T-cell (primary cell): ENCODE results near the gene MAP2K5. TPM values are rescaled to one million over a fixed set of nuclear protein-coding genes. Genes with fewer than 3 reads are reported as not detected.

Source experiments
- ATAC-seq, 4 experiments: fragments of 200-7000 bp in 3 of 4; fragments of 150-1000 bp in 1 of 4; cut with Tn5 transposase; replicated peaks in 1 of 4; 1 replicate in 3 of 4; 2 replicates in 1 of 4; pipeline ENCODE4 v1.10.0; 2021; ENCODE audit warnings: moderate library complexity in 3 of 4, mild to moderate bottlenecking in 2 of 4, moderate number of reproducible peaks in 1 of 4
- CTCF ChIA-PET, 2 donors: fragments of 300-600 bp; sonication (Branson Sonifier 250); formaldehyde crosslinking; loops; one replicate each; lab custom pipeline; 2022; ENCODE audit warnings: antibody characterized with exemption in 2 of 2; lab: Charles Lee
- POLR2A ChIA-PET, 2 donors: fragments of 300-600 bp; sonication (Branson Sonifier 250); formaldehyde crosslinking; loops; one replicate each; lab custom pipeline; 2022; ENCODE audit warnings: antibody characterized with exemption in 2 of 2; lab: Charles Lee
- DNase-seq, 35 experiments: peaks; one replicate each; pipeline versions ENCODE4 v3.0.0 to v3.0.0-alpha.2; 2013 to 2023
- H3K27ac ChIP-seq: one replicate; pipeline ENCODE4 v1.5.1; 2013; ENCODE audit warnings: low read length
- H3K27me3 ChIP-seq, 2 experiments: replicated peaks in 1 of 2; 1 replicate in 1 of 2; 2 replicates in 1 of 2; pipeline versions ENCODE4 v1.6.1 to v1.7.0; 2013; ENCODE audit warnings: low read length in 1 of 2, mixed read lengths in 1 of 2; ENCODE audit not compliant: control insufficient read depth in 2 of 2, insufficient read depth in 2 of 2; ENCODE audit errors: extremely low read depth in 1 of 2
- H3K36me3 ChIP-seq, 2 donors: 1 replicate in 1 of 2; 2 replicates in 1 of 2; pipeline versions ENCODE4 v1.6.1 to v1.7.0; 2013; ENCODE audit warnings: low read length in 1 of 2; ENCODE audit not compliant: control insufficient read depth in 2 of 2, insufficient read depth in 1 of 2; ENCODE audit errors: extremely low read depth in 1 of 2
- H3K4me1 ChIP-seq, 2 experiments: 1 replicate in 1 of 2; 2 replicates in 1 of 2; pipeline versions ENCODE4 v1.6.1 to v1.7.0; 2013; ENCODE audit warnings: low read length in 2 of 2, mixed read lengths in 1 of 2; ENCODE audit not compliant: insufficient read depth in 2 of 2, control insufficient read depth in 1 of 2; ENCODE audit errors: extremely low read depth in 1 of 2
- H3K4me3 ChIP-seq, 2 donors: 1 replicate in 1 of 2; 2 replicates in 1 of 2; pipeline versions ENCODE4 v1.5.1 to v1.7.0; 2013; ENCODE audit warnings: mild to moderate bottlenecking in 2 of 2, low read length in 1 of 2, moderate library complexity in 1 of 2; ENCODE audit not compliant: control insufficient read depth in 1 of 2; ENCODE audit errors: extremely low read depth in 1 of 2
- H3K9me3 ChIP-seq: 2 replicates; pipeline ENCODE4 v1.7.0; 2013
- H3K27ac Mint-ChIP-seq, 2 donors: one replicate each; pipeline ENCODE4 v1.8.0; 2020 to 2021; ENCODE audit warnings: mild to moderate bottlenecking in 2 of 2, mixed read lengths in 2 of 2
- H3K27me3 Mint-ChIP-seq, 2 donors: one replicate each; pipeline ENCODE4 v1.8.0; 2021 to 2022; ENCODE audit warnings: mixed read lengths in 2 of 2
- H3K36me3 Mint-ChIP-seq: one replicate; pipeline ENCODE4 v1.8.0; 2021; ENCODE audit warnings: mixed read lengths
- H3K4me1 Mint-ChIP-seq, 3 donors: one replicate each; pipeline ENCODE4 v1.8.0; 2020 to 2022; ENCODE audit warnings: mixed read lengths in 3 of 3, mild to moderate bottlenecking in 1 of 3
- H3K4me3 Mint-ChIP-seq, 3 donors: one replicate each; pipeline ENCODE4 v1.8.0; 2020 to 2022; ENCODE audit warnings: mild to moderate bottlenecking in 3 of 3, mixed read lengths in 3 of 3, moderate library complexity in 3 of 3
- H3K9me3 Mint-ChIP-seq, 3 donors: one replicate each; pipeline ENCODE4 v1.8.0; 2020 to 2022; ENCODE audit warnings: mixed read lengths in 3 of 3
- WGBS: methylation state at CpG from one replicate; pipeline ENCODE4 v1.1.5; 2013; ENCODE audit warnings: missing lambda C conversion rate; ENCODE audit not compliant: insufficient coverage; 5-methylcytosine and 5-hydroxymethylcytosine counted together
- total RNA-seq, 35 experiments: library from RNA in 6 of 35; stranded (reverse) in 6 of 35; fragments of 120-200 nt in 1 of 35; gene quantifications; one replicate each; pipeline versions ENCODE4 v1.2.1 to v1.2.4 and lab custom pipeline; 2013 to 2026

MAP2K5 gene
- total RNA-seq, 5 donors from 2014 or later (not counting 1 experiment from before 2014, with no cell fraction given), result 24.5 to 35.5 (median 28.5) TPM

DNA sequence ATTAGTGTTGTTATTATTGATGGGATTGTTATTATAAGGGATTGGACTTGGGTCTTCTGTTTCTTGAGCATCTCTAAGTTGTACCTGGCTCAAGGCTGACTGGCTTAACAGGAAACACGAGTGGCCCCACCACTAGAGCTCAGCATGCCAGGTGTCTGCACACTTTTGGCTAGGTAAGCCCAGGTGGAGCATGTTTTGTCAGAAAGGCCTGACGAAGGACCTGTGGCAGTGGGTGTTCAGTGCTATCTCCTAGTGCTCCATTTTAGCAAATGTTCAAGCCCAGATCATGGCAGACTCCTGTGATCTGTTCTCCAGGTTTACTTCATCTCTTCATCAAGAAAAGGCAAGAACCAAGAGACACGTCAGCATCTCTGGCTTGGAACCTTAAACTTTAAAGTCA, 3.4 kb downstream of the MAP2K5 start:
- Histone ChIP-seq H3K36me3 (peaks cover 0 to 13% of the 10 kb centered on the region in 2 donors), H3K4me1 (peaks cover 13 to 22% of the 10 kb centered on the region in 2 experiments), H3K27ac (no peak overlapping the region), H3K9me3 (no peaks in the 10 kb centered on the region), H3K27me3 (no peaks in the 10 kb centered on the region), H3K4me3 (no peak overlapping the region)
- ATAC-seq (no peak), DNase-seq (no peak)
- CTCF ChIA-PET, result no interaction called here
- H3K9me3 Mint-ChIP-seq, result no peaks in the 10 kb centered on the region
- WGBS, result 91% methylated on average over 3 of the region's 3 CpGs
- H3K36me3 Mint-ChIP-seq, result peaks cover 35% of the 10 kb centered on the region
- H3K4me3 Mint-ChIP-seq, result no peak overlapping the region
- POLR2A ChIA-PET, result no interaction called here
- peaks cover 61 to 64% (median 63%) of the 10 kb centered on the region in 3 donors for H3K4me1 Mint-ChIP-seq
- no peaks in the 10 kb centered on the region for H3K27me3 Mint-ChIP-seq
- no peak overlapping the region for H3K27ac Mint-ChIP-seq

DNA sequence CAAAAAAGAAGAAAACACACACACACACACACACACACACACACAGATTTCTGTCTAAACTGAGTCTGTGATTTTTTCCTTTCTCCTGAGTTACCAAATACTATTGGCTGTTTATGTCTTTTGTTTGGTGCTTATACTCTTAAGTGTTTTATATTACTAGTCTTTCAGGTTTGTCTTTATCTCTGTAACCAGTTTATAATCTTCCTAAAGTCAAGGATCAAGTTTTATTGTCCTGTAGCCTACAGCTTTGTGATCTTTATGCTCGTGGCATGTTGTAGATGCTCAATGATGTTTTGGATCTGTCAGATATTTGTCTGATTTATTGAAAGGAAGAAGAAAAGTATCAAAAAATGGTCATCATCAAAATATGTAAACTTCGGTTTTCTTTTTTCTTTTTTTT, 4.6 kb downstream of the MAP2K5 start:
- ATAC-seq (no peak), DNase-seq (no peak)
- Histone ChIP-seq H3K4me1 (peaks cover 13 to 22% of the 10 kb centered on the region in 2 experiments), H3K4me3 (no peak overlapping the region), H3K9me3 (no peaks in the 10 kb centered on the region), H3K27ac (no peak overlapping the region), H3K27me3 (no peaks in the 10 kb centered on the region), H3K36me3 (peaks cover 0 to 19% of the 10 kb centered on the region in 2 donors)
- ChIA-PET CTCF (interaction anchor here in 1 of 2 donors (0.7 kb wide), 1 partner anchor 760 kb away, joined by 3 read pairs; no protein-coding TSS in a partner anchor), POLR2A (no interaction called here)
- H3K4me1 Mint-ChIP-seq, result peaks cover 56 to 59% (median 57%) of the 10 kb centered on the region in 3 donors
- no peak overlapping the region for H3K4me3 Mint-ChIP-seq
- no peaks in the 10 kb centered on the region for H3K9me3 Mint-ChIP-seq
- WGBS, result no CpG with 5 or more reads among the region's 2 CpGs
- no peak overlapping the region for H3K27ac Mint-ChIP-seq
- no peaks in the 10 kb centered on the region for H3K27me3 Mint-ChIP-seq
- peaks cover 38% of the 10 kb centered on the region for H3K36me3 Mint-ChIP-seq

DNA sequence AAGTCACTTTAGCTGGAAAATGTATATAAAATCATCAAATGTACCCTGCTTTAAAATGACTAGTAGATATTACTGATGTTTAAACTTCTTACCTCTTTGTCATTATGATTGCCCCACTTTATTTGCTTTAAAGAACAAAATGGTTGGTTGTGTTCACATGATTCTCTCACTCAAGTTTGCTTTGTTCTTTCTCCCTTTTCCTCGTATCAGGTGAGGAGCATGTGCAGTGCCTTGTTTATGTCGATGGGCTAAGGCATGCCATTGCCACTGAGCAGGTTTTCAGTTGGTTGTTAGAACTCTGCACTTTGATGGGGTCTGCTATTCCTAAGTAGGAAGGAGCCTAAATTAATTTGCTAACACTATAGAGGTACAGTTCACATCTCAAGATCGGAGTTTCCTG, 5.3 kb downstream of the MAP2K5 start:
- WGBS, result no CpG with 5 or more reads among the region's 3 CpGs
- Mint-ChIP-seq H3K27me3 (no peaks in the 10 kb centered on the region), H3K36me3 (peaks cover 38% of the 10 kb centered on the region), H3K27ac (no peak overlapping the region), H3K4me3 (no peak overlapping the region), H3K9me3 (no peaks in the 10 kb centered on the region), H3K4me1 (peaks cover 54 to 59% (median 54%) of the 10 kb centered on the region in 3 donors)
- Histone ChIP-seq H3K27me3 (no peaks in the 10 kb centered on the region), H3K36me3 (peaks cover 0 to 21% of the 10 kb centered on the region in 2 donors), H3K9me3 (no peaks in the 10 kb centered on the region), H3K27ac (no peak overlapping the region), H3K4me1 (peaks cover 13 to 21% of the 10 kb centered on the region in 2 experiments), H3K4me3 (no peak overlapping the region)
- CTCF ChIA-PET, result interaction anchor here in 1 of 2 donors (0.8 kb wide), 1 partner anchor 91 kb away, joined by 3 read pairs; no protein-coding TSS in a partner anchor
- DNase-seq, result no peak
- no peak for ATAC-seq
- POLR2A ChIA-PET, result no interaction called here

DNA sequence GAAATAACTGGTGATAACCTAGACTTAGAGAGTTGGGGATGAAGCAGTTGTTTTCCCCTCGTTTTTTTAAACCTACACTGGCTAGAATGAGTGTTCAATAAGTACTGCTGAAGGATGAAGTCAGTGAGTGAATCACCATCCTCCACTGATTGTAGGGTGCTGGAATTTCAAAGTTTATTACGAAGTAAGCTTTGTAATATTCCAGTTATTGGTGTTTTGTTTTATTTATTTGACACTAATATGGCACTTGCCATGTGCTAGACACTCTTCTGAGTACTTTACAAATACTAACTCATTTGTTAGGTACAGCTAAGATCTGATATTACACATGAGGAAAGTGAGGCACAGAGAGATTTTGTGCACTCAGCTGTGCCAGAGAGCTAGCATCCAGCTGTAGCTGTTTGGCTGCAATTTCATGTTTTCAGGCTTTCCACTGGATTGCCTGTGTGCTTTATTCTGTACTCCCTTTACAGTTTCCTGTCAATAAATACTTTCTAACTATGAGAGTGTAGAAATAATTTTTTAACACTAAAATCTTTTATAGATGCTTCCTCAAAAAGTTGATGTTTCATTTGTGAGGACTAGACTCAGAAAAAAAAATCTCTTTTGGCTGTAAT, 5.8 kb downstream of the MAP2K5 start:
- no peaks in the 10 kb centered on the region for H3K9me3 Mint-ChIP-seq
- peaks cover 9 to 16% of the 10 kb centered on the region in 2 experiments for H3K4me1 ChIP-seq
- no peak for ATAC-seq
- no peak overlapping the region for H3K27ac ChIP-seq
- no peak for DNase-seq
- ChIA-PET CTCF (interaction anchor here in 1 of 2 donors (0.8 kb wide), 1 partner anchor 91 kb away, joined by 3 read pairs; no protein-coding TSS in a partner anchor), POLR2A (no interaction called here)
- no peaks in the 10 kb centered on the region for H3K27me3 ChIP-seq
- WGBS, result no CpG with 5 or more reads among the region's 2 CpGs
- H3K4me1 Mint-ChIP-seq, result peaks cover 49 to 54% (median 49%) of the 10 kb centered on the region in 3 donors
- no peak overlapping the region for H3K4me3 Mint-ChIP-seq
- H3K27ac Mint-ChIP-seq, result no peak overlapping the region
- peaks cover 0 to 21% of the 10 kb centered on the region in 2 donors for H3K36me3 ChIP-seq
- H3K27me3 Mint-ChIP-seq, result no peaks in the 10 kb centered on the region
- peaks cover 42% of the 10 kb centered on the region for H3K36me3 Mint-ChIP-seq
- H3K4me3 ChIP-seq, result no peak overlapping the region
- no peaks in the 10 kb centered on the region for H3K9me3 ChIP-seq

DNA sequence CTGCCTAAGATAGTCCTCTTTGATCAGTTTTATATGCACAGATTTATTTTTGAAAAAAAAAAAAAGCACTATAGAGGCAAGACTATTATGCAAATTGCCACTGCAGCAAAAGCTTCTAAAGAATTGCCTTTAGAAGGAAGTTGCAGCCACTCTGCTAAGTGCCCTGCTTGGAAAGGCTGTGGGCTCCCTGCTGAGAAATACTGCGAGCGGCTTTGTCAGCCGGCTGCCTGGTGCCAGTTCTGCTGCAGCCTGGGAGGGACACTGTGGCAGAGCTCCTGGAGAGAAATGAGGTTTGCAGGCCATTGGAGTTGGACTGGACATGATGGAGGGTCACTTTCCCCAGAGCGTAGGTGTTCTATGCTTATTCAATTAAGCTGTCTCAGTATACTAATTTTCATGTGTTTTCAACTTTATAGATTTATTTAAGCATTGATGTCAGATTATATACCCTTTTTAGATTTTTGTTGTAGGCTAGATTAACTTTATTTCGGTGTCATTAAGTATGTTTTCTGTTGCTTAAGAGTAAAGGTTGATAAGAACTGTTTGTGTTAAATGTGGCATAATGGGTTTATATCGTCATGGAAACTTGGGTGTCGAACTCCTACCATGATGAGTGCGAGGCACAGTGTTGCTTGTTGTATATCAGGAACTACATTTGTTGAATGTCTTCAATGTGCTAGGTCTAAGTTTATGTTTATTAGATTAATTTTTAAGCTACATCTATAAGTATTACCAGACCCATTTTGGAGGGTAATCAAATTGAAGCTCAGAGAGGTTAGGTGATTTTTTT, 6.6 kb downstream of the MAP2K5 start:
- ATAC-seq (no peak), DNase-seq (no peak)
- WGBS, result 86% methylated on average over 5 of the region's 8 CpGs
- Histone ChIP-seq H3K9me3 (no peaks in the 10 kb centered on the region), H3K4me1 (peaks cover 7 to 8% of the 10 kb centered on the region in 2 experiments), H3K4me3 (no peak overlapping the region), H3K36me3 (peaks cover 0 to 21% of the 10 kb centered on the region in 2 donors), H3K27me3 (no peaks in the 10 kb centered on the region), H3K27ac (no peak overlapping the region)
- Mint-ChIP-seq H3K27me3 (no peaks in the 10 kb centered on the region), H3K4me3 (no peak overlapping the region), H3K27ac (no peak overlapping the region), H3K4me1 (peaks cover 42 to 47% (median 42%) of the 10 kb centered on the region in 3 donors), H3K9me3 (no peaks in the 10 kb centered on the region), H3K36me3 (peaks cover 42% of the 10 kb centered on the region)
- CTCF ChIA-PET, result no interaction called here
- POLR2A ChIA-PET, result interaction anchor here in 1 of 2 donors (0.7 kb wide), 1 partner anchor 127 kb away, joined by 4 read pairs; no protein-coding TSS in a partner anchor

DNA sequence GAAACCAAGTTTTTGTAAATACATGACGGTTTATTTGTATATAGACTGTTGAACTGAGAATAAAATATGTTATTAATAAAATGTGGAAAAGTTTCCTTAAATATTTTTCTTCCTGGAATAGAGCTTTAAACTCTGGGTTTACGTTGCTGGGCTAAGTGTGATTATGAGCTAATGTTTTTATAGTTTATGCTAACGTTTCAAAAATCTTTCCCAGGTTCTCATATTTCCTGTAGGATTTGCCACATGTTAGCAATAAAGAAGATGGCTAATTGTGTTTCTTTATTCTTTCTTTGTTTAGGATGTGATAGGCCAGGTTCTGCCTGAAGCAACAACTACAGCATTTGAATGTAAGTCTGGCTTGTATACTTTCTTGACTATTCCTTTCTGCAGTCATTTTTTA, 7.2 kb downstream of the MAP2K5 start:
- Histone ChIP-seq H3K36me3 (peaks cover 3 to 21% of the 10 kb centered on the region in 2 donors), H3K4me3 (no peak overlapping the region), H3K9me3 (no peaks in the 10 kb centered on the region), H3K4me1 (peaks cover 3 to 8% of the 10 kb centered on the region in 2 experiments), H3K27me3 (no peaks in the 10 kb centered on the region), H3K27ac (no peak overlapping the region)
- CTCF ChIA-PET, result no interaction called here
- 100% methylated on average over 2 of the region's 3 CpGs for WGBS
- Mint-ChIP-seq H3K4me3 (no peak overlapping the region), H3K27me3 (no peaks in the 10 kb centered on the region), H3K4me1 (peaks cover 35 to 41% (median 37%) of the 10 kb centered on the region in 3 donors), H3K36me3 (peaks cover 44% of the 10 kb centered on the region), H3K27ac (no peak overlapping the region), H3K9me3 (no peaks in the 10 kb centered on the region)
- POLR2A ChIA-PET, result interaction anchor here (0.5 to 0.7 kb wide), 2 partner anchors 127 to 296 kb away, joined by 3 to 4 read pairs; no protein-coding TSS in a partner anchor
- DNase-seq, result no peak
- no peak for ATAC-seq
